Measurements from ENCODE around the gene STAG1.
"Not testable (repeated sequence)": the region's sequence is repeated elsewhere in the genome, so short reads cannot be mapped to it uniquely, and the experiment has no call there.

Gene STAG1

DNA sequence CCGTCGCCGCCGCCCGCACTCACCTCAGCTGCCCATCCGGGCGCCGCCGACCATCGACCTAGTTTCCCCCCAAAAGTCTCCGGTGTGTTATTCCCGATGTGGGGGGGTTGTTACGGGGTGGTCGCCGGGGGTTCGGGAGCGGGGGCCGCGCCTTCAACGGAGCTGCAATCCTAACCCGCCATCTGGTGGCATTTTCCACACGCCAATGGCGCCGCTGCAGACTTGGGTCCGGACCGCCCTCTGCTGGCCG lies at the start of gene STAG1:
STAG1 (minus strand) TSS at position 207 of the 250 bp plus-strand sequence. CDS start 121,480 bp downstream, outside the sequence.
- DNase-seq (ENCODE audit: low read depth): no peak

DNA sequence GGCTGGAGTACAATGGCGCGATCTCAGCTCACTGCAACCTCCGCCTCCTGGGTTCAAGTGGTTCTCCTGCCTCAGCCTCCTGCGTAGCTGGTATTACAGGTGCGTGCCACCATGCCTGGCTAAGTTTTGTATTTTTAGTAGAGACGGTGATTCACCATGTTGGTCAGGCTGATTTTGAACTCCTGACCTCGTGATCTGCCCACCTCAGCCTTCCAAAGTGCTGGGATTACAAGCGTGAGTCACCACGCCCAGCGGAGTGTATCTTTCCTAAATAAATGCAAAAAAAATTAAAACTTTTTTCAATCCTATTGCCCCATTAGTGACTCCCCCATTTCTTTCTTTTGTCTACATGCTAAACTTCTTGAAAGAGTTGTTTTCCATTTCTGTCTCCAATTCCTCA lies 49.0 kb upstream of the STAG1 start:
- not testable (repeated sequence) for DNase-seq (ENCODE audit: low read depth)

DNA sequence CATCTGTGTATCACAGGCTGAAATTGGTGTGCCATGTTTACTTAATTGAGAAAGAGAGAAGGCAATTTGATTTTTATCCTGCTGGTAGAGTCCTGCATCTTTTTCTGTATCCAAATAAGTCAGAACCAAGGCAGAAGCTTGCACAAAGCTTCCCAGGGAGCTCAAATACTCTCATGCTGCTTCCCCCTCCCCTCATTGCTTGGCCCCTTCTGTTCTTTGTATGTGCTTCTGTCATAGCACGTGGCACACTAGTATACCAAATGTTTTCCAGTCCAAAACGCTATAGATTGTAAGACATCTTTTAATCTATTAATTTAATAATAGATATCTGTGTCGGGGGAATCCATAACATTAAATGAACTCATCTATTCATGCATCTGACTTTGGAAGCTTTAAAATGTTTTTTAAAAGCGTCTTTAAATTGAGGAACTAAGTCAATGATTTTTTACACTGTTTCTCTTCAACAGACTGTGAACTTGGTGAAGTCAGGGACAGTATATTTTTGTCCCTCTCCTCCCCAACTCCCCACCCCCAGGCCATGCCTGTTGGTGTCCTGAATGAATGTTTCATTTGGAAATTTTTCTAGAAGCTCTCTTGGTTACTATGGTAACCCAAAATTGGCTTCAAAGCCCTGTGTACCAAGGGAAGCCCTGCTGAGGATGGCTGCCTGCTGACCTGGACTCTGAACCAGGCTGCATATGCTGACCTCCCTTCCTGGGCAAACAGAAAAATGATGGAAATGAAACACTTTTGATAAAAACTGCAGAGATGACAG lies 40.6 kb upstream of the STAG1 start:
- no peak for DNase-seq (ENCODE audit: low read depth)

DNA sequence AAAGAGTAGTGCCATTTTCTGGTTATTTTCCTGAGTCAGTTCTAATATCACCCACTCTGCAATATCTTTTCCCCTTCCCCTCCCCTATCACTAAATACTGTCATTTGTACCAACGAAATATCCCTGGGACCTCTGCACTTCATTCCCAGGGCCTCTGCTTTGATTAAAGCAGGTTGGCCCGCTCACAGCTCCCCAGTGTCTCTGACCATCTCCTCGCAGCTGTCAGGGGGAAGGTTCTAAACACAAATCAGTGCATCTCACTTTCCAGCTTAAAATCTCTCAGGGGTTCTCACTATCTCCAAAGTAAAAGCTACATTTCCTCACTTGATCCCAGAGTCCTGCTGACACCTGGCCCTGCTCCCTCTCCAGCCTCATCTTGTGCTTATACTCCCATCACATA lies 38.6 kb upstream of the STAG1 start:
- no peak for DNase-seq (ENCODE audit: low read depth)

DNA sequence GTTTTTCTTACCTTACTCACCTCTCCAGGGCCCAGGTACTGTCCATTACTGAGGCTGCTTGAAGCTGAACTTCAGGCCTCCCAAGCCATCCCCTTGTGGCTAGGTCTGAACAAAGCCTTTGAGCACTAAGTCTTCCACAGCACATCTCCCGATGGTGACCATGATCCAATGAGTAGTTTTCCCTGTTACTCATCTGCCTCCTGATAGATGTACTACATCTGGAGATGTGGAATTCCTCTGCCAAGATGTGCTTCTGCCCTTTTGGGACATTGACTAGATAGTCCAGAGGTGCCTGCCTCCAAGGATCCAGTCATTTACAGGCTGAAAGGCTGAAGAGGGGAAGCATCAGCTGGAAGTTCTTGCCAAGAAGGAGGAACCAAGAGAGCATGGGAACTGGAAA lies 37.8 kb upstream of the STAG1 start:
- no peak for DNase-seq (ENCODE audit: low read depth)

DNA sequence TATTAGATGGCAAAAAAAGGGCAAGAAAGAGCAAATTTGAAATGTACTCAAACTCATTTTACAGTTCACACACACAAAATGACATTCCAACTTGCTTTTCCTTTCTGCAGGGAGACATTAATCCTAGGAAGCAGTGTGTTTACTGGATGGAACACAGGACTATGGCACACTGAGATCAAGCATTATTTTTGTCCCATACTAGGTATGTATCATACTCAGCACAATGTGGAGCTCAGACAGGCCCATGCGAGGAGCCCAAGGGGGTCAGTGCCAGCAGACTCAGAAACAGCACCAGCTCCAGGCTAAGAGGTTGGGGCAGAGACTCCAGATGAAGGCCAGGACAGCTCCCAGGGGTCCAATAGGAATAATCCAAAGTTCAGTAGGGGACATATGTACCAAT lies 36.0 kb upstream of the STAG1 start:
- DNase-seq (ENCODE audit: low read depth): no peak

DNA sequence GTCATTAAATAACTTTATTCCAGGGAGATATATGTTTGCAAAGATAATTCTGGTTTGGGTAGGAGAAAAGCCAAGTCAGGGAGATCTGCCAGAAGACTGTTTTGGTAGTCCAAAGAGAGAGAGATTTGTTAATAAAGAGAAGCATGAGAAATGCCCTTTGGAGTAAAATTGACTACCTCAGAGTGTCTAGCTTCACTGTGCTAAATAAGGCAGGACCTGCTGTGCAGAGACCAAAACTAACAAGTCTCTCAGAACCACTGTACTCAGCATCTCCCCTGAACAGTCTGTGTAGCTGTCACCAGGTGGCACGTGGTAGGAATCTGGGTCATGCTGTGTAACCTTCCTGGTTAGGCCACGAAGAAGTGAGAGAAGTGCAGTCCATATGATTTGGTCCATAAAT lies 35.2 kb upstream of the STAG1 start:
- peak; percentile 53 for DNase-seq (ENCODE audit: low read depth)

DNA sequence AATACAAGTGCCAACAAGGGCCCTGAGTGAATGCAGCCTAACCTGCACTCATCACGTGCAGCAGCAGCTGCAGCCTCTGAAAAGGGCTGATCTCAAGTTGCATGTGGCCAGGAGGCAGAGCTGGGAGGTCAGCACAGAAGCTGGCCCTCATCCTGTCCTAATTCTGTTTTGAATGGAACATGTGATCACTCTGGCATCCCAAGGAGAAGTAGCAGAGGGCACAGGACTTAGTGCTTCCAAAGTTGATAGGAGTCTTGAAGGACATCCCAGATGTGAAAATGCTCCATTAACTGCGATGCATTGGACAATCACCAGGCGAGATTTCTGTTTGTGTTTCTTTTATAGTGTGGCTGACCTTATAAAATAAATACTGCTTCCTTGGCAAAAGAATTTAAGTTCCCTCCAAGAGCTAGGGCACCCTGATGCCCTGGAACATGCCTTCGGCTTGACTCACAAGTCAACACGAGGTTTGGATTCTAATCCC lies 31.6 kb upstream of the STAG1 start:
- peak; percentile 27 for DNase-seq (ENCODE audit: low read depth)

DNA sequence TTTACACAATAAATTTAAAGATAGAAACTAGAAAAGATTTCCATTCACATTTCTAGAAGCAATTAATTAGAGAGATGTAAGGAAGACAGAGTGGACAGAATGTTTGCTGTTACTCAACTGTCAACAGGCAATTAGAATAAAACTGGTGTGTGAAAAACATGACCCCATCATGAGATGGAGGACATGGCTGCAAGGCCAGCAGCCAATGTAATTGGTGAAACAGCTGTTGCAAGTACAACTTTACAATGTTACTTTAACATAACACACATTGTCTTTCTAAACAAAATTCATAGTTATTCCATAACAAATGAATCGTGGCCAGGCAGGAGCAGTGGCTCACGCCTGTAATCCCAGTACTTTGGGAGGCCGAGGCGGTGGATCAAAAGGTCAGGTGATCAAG lies 28.6 kb upstream of the STAG1 start:
- no peak for DNase-seq (ENCODE audit: low read depth)

DNA sequence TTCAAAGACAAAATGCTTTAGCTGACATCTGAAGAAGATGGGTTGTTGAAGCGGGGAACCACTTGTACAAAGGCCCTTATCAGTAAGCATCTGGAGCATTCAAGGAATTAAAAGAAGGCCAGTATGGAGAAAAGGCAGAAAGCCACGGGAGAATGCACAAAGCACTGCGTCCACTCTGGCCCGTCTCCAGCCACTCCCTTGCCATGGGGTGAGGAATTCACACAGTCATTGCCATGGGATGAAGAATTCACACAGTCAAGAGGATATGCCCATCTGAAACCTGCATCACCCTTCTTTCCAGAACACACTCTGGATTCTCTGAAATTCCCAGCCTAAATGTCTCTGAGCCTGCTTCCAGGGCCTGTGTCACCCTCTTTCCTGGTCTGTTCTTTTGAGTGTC lies 26.7 kb upstream of the STAG1 start:
- peak; percentile 53 for DNase-seq (ENCODE audit: low read depth)

DNA sequence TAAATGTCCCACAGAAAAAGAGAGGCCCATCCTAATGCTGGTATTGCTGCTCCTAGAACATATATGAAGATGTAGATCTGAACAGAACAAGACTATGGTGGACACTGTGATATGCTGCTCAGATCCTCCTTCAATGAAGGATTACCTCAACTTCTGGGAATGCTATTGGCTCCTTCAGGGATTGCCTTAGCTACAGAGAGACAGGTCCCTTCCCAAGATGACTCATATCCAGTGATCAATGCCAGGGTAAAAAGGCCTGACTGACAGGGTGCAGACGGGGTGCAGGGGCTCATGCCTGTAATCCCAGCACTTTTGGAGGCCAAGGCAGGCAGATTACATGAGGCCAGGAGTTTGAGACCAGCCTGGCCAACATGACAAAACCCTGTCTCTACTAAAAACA lies 20.5 kb upstream of the STAG1 start:
- peak; percentile 47 for DNase-seq (ENCODE audit: low read depth)

DNA sequence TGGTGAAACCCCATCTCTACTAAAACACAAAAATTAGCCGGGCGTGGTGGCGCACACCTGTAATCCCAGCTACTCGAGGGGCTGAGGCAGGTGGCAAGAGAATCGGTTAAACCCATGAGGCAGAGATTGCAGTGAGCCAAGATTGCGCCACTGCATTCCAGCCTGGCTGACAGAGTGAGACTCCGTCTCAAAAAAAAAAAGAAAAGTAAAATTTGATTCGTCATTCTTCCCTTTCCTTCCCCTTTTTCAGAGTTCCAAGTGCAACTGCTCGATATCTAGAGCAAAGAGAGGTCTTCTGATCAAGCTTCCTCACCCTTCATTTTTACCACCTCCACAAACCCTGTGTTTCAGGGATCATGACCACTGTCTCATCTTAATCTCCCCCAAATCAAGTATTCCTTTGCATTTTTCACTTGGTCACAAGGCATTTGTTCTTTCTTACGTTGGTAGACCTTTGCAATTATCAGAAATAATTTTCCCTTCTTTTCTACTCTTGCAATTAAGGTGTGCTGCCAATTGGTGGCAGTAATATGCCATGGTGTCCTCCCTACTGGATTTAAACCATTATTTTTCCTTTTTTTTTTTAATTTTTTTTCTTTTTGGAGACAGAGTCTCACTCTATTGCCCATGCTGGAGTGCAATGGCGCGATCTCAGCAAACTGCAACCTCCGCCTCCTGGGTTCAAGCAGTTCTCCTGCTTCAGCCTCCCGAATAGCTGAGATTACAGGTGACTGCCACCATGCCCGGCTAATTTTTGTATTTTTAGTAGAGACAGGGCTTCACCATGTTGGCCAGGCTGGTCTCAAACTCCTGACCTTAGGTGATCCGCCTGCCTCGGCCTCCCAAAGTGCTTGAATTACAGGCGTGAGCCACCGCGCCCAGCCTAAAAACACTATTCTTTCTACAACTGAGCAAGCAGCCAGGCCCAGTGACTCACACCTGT lies 6.3 kb upstream of the STAG1 start:
- DNase-seq (ENCODE audit: low read depth): peak; percentile 54

DNA sequence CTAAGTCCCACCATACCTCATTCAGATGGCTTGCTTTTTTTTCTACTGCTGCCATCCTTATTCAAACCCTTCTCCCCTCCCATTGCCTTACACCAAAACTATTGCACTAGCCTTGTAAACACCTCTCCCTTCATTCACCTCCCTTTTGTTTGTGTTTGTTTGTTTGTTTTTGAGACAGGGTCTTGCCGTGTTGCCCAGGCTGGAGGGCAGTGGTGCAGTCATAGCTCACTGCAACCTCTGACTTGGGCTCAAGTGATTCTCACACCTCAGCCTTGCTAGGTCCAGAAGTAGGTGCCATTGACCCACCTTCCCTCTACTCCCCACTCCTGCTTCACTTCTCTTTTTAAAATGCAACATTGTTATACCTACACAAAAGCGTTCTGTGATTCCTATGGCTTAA lies 3.0 kb upstream of the STAG1 start:
- no peak for DNase-seq (ENCODE audit: low read depth)

DNA sequence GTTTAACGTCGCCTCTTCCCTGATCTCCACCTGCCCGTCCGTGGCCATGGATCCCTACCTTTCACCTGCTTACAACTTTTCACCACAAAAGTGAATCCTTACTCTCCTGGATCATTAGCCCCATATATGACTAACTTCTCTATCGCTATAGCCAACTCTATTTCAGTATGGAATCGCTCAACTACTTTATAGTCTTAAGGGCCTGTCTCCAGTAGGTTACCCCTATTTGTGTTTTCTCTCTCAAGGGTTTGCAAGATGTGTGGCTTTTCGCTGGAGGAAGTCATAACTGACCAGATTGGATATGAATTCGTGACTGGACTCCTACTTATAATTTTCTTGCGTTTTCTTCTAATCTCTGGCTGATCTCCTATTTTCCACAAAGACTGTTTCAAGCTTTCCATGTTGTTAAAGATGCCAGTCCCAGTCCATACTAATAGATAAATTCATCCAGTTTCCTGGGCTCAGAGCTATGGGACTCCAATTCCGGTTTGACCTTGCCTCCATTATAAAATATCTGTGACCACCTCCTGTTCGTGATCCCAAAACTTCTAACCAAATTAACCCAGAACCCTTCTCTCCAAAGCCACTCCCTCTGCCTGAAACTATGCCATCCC lies 1.3 kb upstream of the STAG1 start:
- peak; percentile 11 for DNase-seq (ENCODE audit: low read depth)

DNA sequence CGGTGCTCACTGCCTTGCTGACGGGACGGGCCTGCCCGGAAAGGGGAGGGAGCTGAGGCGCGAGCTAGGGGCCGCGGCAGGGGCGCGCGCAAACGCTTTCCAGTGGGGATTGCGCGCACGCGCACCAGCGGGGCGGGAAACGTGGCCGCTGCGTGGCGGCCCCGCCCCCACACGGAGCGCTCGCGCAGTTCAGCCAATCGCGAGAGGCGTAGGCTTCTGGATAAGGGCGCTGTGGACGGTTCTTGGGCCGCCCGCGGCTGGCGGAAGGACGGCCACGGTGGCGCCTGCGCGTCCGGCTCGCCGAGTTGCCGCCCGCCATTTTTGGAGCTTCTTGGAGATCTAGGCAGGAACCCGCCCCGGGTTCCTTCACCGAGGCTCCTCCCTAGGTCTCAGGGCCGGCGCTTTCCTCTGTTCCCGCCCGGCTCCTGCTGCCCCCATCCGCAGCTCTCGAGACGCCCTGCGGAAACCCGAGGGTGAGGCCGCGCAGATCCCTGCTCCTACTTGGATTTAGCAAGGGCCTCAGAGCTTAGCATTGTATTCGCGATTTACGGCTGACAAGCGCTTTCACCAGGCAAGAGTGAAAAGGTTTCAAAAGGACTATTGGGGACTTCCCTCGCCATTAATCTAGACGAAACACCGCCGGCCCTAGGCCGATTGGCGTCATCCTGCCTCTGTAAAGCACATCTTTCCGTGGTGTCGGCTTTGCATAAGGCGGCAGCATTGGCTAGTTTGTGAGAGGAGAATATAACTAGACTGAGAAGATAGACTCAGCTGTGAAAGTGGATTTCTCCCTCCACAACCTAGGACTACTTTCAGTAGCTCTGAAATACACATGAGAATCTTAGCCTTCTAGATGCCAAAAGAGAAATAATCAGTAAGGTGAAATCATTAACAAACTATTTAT lies 496 bp upstream of the STAG1 start:
- DNase-seq (ENCODE audit: low read depth): peak; percentile 97

DNA sequence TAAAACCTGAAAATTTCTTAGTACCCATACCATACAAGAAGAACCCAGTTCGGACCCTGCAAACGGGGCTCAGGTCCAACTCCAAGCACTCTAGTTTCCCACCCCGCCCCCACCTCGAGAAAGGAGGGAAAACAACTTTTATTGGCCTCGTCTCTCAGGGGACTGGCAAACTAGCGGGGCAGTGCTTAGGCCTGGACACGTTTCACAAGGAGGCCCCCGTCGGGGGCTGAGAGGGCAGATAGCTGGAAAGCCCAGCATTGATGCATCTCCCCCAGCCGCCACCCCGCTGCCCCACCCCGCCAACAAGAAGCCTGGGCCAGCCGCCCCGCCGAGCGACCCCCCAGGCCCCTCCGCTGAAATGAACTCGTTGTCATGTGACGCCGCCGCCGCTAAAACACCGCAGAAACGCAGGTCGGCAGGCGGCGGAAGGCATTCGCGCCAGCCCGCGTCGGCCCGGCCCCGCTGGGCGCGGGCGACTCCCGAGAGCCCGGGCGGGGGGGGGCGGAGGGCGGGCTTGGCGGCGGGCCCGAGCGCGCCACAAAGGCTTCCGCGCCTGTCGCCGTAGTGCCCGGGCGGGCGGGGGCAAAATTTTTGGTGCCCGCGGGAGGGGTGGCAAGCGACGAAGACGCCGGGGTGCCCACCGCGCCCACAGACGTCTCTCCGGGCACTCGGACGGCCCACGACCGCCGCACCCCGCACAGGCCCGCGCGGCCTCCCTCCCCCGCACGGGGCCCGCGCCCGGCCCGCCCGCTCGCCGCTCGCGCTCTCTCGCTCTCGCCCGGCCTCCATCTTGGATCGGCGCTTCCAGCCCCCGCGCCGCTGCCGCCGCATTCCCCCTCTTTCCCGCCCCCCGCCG lies 634 bp downstream of the STAG1 start:
- peak; percentile 64 for DNase-seq (ENCODE audit: low read depth)

DNA sequence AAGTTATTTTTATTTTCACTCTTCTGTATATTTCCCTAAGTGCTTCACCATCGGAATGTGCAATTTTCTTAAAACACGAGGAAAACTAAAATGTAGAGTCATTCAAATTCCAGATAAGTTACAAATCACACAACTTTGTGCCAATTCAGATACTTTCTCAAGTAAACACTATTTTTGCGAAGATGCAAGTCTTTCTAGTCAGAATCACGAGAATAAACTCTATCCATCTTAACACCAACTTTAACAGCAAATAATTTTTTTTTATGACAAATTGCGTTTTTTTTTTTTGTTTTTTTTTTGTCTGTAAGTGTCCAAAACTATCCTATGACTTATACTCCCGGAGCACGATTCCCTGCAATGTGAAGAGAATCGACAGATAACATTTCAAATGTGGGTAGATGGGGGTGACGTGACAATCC lies 1.3 kb downstream of the STAG1 start:
- peak; percentile 84 for DNase-seq (ENCODE audit: low read depth)

DNA sequence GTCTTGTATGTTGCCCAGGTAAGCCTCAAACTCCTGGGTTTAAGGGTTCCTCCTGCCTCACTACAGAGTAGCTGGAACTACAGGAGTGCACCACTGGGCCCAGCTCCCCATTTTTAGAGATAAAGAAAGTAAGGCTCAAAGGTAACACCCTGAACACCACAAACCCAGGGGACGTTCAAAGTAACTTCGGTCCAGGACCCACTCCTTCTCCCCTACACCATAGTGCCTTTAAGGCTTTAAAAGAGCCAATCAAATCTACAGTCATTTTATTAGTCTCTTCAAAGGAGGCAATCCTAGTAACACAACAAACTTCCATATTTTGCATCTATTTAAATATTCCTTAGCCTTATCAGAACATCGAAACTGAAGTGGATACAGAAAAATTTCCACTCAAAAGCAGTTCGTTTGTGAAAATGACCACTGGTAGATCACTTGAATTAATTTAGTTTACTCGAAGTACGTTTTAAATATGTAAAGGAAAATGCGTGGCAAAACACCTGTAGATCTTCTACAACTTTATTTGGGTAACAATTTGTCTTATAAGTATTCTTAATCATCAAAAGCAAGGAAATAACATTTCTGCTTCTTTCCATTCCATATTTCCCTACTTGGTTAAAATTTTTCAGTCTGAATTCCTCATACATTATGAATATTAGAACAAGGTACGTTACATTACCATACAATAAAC lies 1.8 kb downstream of the STAG1 start:
- no peak for DNase-seq (ENCODE audit: low read depth)

DNA sequence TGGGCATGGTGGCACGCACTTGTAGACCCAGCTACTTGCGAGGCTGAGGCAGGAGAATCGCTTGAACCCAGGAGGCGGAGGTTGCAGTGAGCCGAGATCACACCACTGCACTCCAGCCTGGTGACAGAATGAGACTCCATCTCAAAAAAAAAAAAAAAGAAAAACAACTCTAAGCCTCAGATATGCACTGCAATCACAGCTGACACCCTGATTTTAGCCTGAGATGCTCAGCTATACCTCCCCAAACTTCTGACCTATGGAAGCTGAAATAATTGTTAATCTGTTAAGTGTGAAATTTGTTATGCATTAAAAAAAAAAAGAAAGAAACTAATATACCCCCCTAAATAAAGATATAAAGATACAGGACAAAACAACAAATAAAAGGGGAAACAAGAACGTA lies 2.6 kb downstream of the STAG1 start:
- DNase-seq (ENCODE audit: low read depth): not testable (repeated sequence)

DNA sequence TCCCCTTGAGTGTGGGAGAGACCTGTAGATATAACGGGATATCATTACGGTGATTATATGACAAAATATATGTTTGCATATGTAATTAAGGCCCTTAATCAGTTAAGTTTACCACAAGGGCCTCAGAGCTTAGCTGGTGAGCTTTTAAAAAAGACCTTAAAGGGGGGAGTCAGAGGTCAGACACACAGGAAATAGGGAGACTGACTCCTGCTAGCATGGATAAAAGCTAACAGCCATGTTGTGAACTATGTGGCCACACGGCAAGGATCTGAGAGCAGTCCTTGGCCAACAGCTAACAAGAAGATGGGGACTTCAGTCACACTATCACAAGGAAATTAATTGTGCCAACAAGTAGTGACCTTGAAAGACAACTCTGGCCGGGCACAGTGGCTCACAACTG lies 3.1 kb downstream of the STAG1 start:
- no peak for DNase-seq (ENCODE audit: low read depth)

Data from iris pigment epithelial cell (primary cell).